KMS-11 (cell line): ENCODE data around the gene UBASH3A.
A peak's percentile ranks its signal among the peaks of the same experiment; 100 is the strongest.

ENCODE experiments used
- H2AFZ ChIP-seq: fragments of 200-600 bp; sonication (generic); 2 replicates; pipeline ENCODE4 v1.6.1; 2016; ENCODE audit warnings: antibody characterized with exemption, mixed run types, low read depth
- H3K27ac ChIP-seq: fragments of 200-600 bp; sonication (generic); 2 replicates; pipeline ENCODE4 v1.6.1; 2016; ENCODE audit warnings: mild to moderate bottlenecking, mixed run types
- H3K27me3 ChIP-seq: fragments of 200-600 bp; sonication (generic); 2 replicates; pipeline ENCODE4 v1.6.1; 2017; ENCODE audit warnings: mild to moderate bottlenecking, low read depth, mixed run types, moderate library complexity; ENCODE audit not compliant: insufficient read depth
- H3K36me3 ChIP-seq: fragments of 200-600 bp; sonication (generic); 2 replicates; pipeline ENCODE4 v1.6.1; 2017; ENCODE audit warnings: mild to moderate bottlenecking, mixed run types; ENCODE audit not compliant: insufficient read depth
- H3K4me1 ChIP-seq: fragments of 200-600 bp; sonication (generic); 2 replicates; pipeline ENCODE4 v1.6.1; 2016; ENCODE audit warnings: mild to moderate bottlenecking, low read depth, mixed run types; ENCODE audit not compliant: poor library complexity, severe bottlenecking
- H3K4me2 ChIP-seq: fragments of 200-600 bp; sonication (generic); 2 replicates; pipeline ENCODE4 v1.7.0; 2016; ENCODE audit warnings: mild to moderate bottlenecking, mixed run types
- H3K4me3 ChIP-seq: fragments of 200-600 bp; sonication (generic); IDR thresholded peaks from 2 replicates; pipeline ENCODE4 v1.6.1; 2017; ENCODE audit warnings: low read depth, low read length, mixed read lengths; ENCODE audit not compliant: insufficient read depth
- H3K79me2 ChIP-seq: fragments of 200-600 bp; sonication (generic); 2 replicates; pipeline ENCODE4 v1.6.1; 2016; ENCODE audit warnings: low read depth, mixed run types; ENCODE audit not compliant: insufficient read depth
- H3K9ac ChIP-seq: fragments of 200-600 bp; sonication (generic); 2 replicates; pipeline ENCODE4 v1.6.1; 2016; ENCODE audit warnings: mild to moderate bottlenecking, mixed run types
- H4K20me1 ChIP-seq: fragments of 200-600 bp; sonication (generic); 2 replicates; pipeline ENCODE4 v1.6.1; 2016; ENCODE audit warnings: mild to moderate bottlenecking, mixed run types; ENCODE audit not compliant: insufficient read depth
- CTCF ChIP-seq: fragments of 200-600 bp; sonication (generic); conservative IDR thresholded peaks from 2 replicates; pipeline ENCODE4 v1.6.1; 2017; ENCODE audit warnings: low read depth, mild to moderate bottlenecking, antibody characterized with exemption, low read length, moderate library complexity, mixed read lengths

Gene UBASH3A

GRCh38 chr21:42459546-42460215, 56.0 kb downstream of the UBASH3A start:
- no peaks in the 10 kb centered on the region for H3K36me3 ChIP-seq
- peak overlapping the region; percentile 23; the same call in 1 of the 2 replicates for H3K9ac ChIP-seq
- H3K4me2 ChIP-seq = peak overlapping the region; percentile 49; the same call in 1 of the 2 replicates
- H4K20me1 ChIP-seq = no peaks in the 10 kb centered on the region
- TF ChIP-seq CTCF = no peak
- H3K27me3 ChIP-seq = no peaks in the 10 kb centered on the region; the same call in 1 of the 2 replicates
- H3K27ac ChIP-seq = no peak overlapping the region
- H3K79me2 ChIP-seq = no peaks in the 10 kb centered on the region
- H3K4me1 ChIP-seq = peaks cover 52% of the 10 kb centered on the region
- no peak overlapping the region for H3K4me3 ChIP-seq
- no peak overlapping the region for H2AFZ ChIP-seq

- no peaks in the 10 kb centered on the region for H4K20me1 ChIP-seq
- no peaks in the 10 kb centered on the region for H3K79me2 ChIP-seq
- no peaks in the 10 kb centered on the region; the same call in 1 of the 2 replicates for H3K27me3 ChIP-seq
- peak overlapping the region; percentile 23; the same call in 1 of the 2 replicates for H3K9ac ChIP-seq
- no peak overlapping the region for H2AFZ ChIP-seq
- no peaks in the 10 kb centered on the region for H3K36me3 ChIP-seq
- H3K4me2 ChIP-seq = peak overlapping the region; percentile 49
- no peak for TF ChIP-seq CTCF
- H3K27ac ChIP-seq = peak overlapping the region; percentile 47; the same call in 1 of the 2 replicates
- no peak overlapping the region for H3K4me3 ChIP-seq
- peaks cover 61% of the 10 kb centered on the region for H3K4me1 ChIP-seq
Observed at GRCh38 chr21:42460391-42461184, 56.9 kb downstream of the UBASH3A start.

- H3K4me3 ChIP-seq = no peak overlapping the region
- H3K27ac ChIP-seq = peak overlapping the region; percentile 47; the same call in 1 of the 2 replicates
- no peaks in the 10 kb centered on the region for H3K79me2 ChIP-seq
- no peaks in the 10 kb centered on the region for H3K36me3 ChIP-seq
- H2AFZ ChIP-seq = no peak overlapping the region
- H3K9ac ChIP-seq = peak overlapping the region; percentile 23; the same call in 1 of the 2 replicates
- peak overlapping the region; percentile 49 for H3K4me2 ChIP-seq
- peaks cover 66% of the 10 kb centered on the region for H3K4me1 ChIP-seq
- no peaks in the 10 kb centered on the region; the same call in 1 of the 2 replicates for H3K27me3 ChIP-seq
- TF ChIP-seq CTCF = no peak
- no peaks in the 10 kb centered on the region for H4K20me1 ChIP-seq
Observed at GRCh38 chr21:42461185-42461520, 57.5 kb downstream of the UBASH3A start.

- Histone ChIP-seq H3K4me1 (peaks cover 77% of the 10 kb centered on the region), H3K4me3 (no peak overlapping the region), H4K20me1 (no peaks in the 10 kb centered on the region), H3K27me3 (no peaks in the 10 kb centered on the region; the same call in 1 of the 2 replicates), H3K9ac (no peak overlapping the region), H3K79me2 (no peaks in the 10 kb centered on the region), H3K4me2 (peak overlapping the region; percentile 49; the same call in 1 of the 2 replicates), H3K36me3 (no peaks in the 10 kb centered on the region), H2AFZ (no peak overlapping the region), H3K27ac (no peak overlapping the region)
- TF ChIP-seq CTCF = no peak
Observed at GRCh38 chr21:42461881-42462877, 58.5 kb downstream of the UBASH3A start.
